OCI-LY1 (cell line): ENCODE measurements around the gene LCMT1.

Experiments
- H2AFZ ChIP-seq: fragments of 200-600 bp; sonication (generic), shearing (Covaris generic); 2 replicates; pipeline ENCODE4 v1.6.0; 2014; ENCODE audit warnings: antibody characterized with exemption, mild to moderate bottlenecking, low read length
- H3F3A ChIP-seq: fragments of 200-600 bp; sonication (generic), shearing (Covaris generic); 2 replicates; pipeline ENCODE4 v1.6.0; 2014; ENCODE audit warnings: mild to moderate bottlenecking, antibody characterized with exemption, low read length, moderate library complexity; ENCODE audit not compliant: insufficient read depth
- H3K27ac ChIP-seq: fragments of 200-600 bp; sonication (generic); 2 replicates; pipeline ENCODE4 v1.5.1; 2014; ENCODE audit warnings: low read length, mixed run types, mild to moderate bottlenecking, low read depth; ENCODE audit not compliant: poor library complexity, severe bottlenecking
- H3K27me3 ChIP-seq: fragments of 200-600 bp; sonication (generic); 2 replicates; pipeline ENCODE4 v1.6.0; 2014; ENCODE audit warnings: antibody characterized with exemption, mild to moderate bottlenecking, low read length, moderate library complexity; ENCODE audit not compliant: insufficient read depth
- H3K36me3 ChIP-seq: fragments of 200-600 bp; sonication (generic); 2 replicates; pipeline ENCODE4 v1.6.1; 2014; ENCODE audit warnings: mild to moderate bottlenecking, antibody characterized with exemption, low read length, moderate library complexity, mixed read lengths; ENCODE audit not compliant: insufficient read depth
- H3K4me1 ChIP-seq: fragments of 200-600 bp; sonication (generic); 2 replicates; pipeline ENCODE4 v1.5.1; 2014; ENCODE audit warnings: mild to moderate bottlenecking, low read length, moderate library complexity; ENCODE audit not compliant: insufficient read depth, severe bottlenecking
- H3K4me2 ChIP-seq: fragments of 200-600 bp; sonication (generic), shearing (Covaris generic); 2 replicates; pipeline ENCODE4 v1.6.1; 2014; ENCODE audit warnings: low read length
- H3K4me3 ChIP-seq: fragments of 200-600 bp; sonication (generic); 2 replicates; pipeline ENCODE4 v1.5.1; 2014; ENCODE audit warnings: low read length, low read depth, mild to moderate bottlenecking, mixed read lengths; ENCODE audit not compliant: poor library complexity, severe bottlenecking
- H3K79me2 ChIP-seq: fragments of 200-600 bp; shearing (Covaris generic); 2 replicates; pipeline ENCODE4 v1.6.1; 2016; ENCODE audit warnings: mixed run types, low read length, mixed read lengths; ENCODE audit not compliant: insufficient read depth
- H3K9ac ChIP-seq: fragments of 200-600 bp; sonication (generic), shearing (Covaris generic); 2 replicates; pipeline ENCODE4 v1.6.1; 2014; ENCODE audit warnings: mild to moderate bottlenecking, low read length, mixed read lengths
- H3K9me2 ChIP-seq: fragments of 200-600 bp; sonication (generic), shearing (Covaris generic); 2 replicates; pipeline ENCODE4 v1.6.1; 2014; ENCODE audit warnings: low read depth, mild to moderate bottlenecking, low read length, mixed read lengths
- H3K9me3 ChIP-seq: fragments of 200-600 bp; shearing (Covaris generic); 2 replicates; pipeline ENCODE4 v1.6.1; 2014; ENCODE audit warnings: low read length, mixed read lengths
- H4K20me1 ChIP-seq: fragments of 200-600 bp; sonication (generic), shearing (Covaris generic); 2 replicates; pipeline ENCODE4 v1.6.0; 2016; ENCODE audit warnings: mild to moderate bottlenecking, low read length; ENCODE audit not compliant: insufficient read depth
- EZH2 ChIP-seq: fragments of 200-600 bp; sonication (generic), shearing (Covaris generic); IDR thresholded peaks from 2 replicates; pipeline ENCODE4 v1.8.0; 2017; ENCODE audit warnings: borderline replicate concordance, mixed run types, mild to moderate bottlenecking, antibody characterized with exemption, low read length, moderate library complexity, mixed read lengths
- TF ChIP-seq, protein P1 (sequence below): fragments of 200-600 bp; sonication (generic), shearing (Covaris generic); IDR thresholded peaks from 2 replicates; pipeline ENCODE4 v1.5.1; 2017; ENCODE audit warnings: mild to moderate bottlenecking, antibody characterized with exemption, low read length, moderate library complexity, mixed read lengths

LCMT1 gene

GRCh38 chr16:25138130-25138529, 26.6 kb downstream of the LCMT1 start:
- H3F3A ChIP-seq, result no peaks in the 10 kb centered on the region

DNA sequence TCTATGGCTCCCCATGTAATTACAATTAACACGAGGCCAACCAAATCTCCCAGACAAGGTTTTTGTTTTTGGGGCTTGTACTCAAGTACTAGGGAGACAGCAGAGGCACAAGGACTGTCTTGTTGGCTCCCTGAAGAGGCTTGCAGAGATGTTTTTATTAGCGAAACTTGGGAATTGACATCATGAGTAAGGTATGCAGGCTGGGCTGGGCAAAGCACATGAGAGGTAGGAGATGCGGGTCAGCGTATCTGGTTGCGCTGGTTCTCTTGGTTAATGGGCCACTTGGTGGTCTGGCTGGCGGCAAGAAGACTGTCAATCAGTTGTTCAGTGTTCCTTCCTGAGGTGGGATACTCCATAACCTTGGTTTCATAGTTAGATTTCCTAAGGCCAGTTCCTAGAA, 28.9 kb downstream of the LCMT1 start:
- Histone ChIP-seq H3K9ac (no peak overlapping the region), H3K9me3 (no peaks in the 10 kb centered on the region), H3K9me2 (no peaks in the 10 kb centered on the region), H3K27ac (no peak overlapping the region), H4K20me1 (no peaks in the 10 kb centered on the region), H3F3A (no peaks in the 10 kb centered on the region), H3K4me2 (no peak overlapping the region), H3K79me2 (no peaks in the 10 kb centered on the region), H2AFZ (no peak overlapping the region), H3K4me3 (no peak overlapping the region), H3K4me1 (no peaks in the 10 kb centered on the region), H3K27me3 (no peaks in the 10 kb centered on the region), H3K36me3 (peaks cover 28% of the 10 kb centered on the region)
- TF ChIP-seq EZH2, result no peak
- TF ChIP-seq, protein P1, sequence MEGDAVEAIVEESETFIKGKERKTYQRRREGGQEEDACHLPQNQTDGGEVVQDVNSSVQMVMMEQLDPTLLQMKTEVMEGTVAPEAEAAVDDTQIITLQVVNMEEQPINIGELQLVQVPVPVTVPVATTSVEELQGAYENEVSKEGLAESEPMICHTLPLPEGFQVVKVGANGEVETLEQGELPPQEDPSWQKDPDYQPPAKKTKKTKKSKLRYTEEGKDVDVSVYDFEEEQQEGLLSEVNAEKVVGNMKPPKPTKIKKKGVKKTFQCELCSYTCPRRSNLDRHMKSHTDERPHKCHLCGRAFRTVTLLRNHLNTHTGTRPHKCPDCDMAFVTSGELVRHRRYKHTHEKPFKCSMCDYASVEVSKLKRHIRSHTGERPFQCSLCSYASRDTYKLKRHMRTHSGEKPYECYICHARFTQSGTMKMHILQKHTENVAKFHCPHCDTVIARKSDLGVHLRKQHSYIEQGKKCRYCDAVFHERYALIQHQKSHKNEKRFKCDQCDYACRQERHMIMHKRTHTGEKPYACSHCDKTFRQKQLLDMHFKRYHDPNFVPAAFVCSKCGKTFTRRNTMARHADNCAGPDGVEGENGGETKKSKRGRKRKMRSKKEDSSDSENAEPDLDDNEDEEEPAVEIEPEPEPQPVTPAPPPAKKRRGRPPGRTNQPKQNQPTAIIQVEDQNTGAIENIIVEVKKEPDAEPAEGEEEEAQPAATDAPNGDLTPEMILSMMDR, result no peak

More at GRCh38 chr16:25138130-25138529, 26.6 kb downstream of the LCMT1 start:
- no peaks in the 10 kb centered on the region for H3K9me2 ChIP-seq
- H4K20me1 ChIP-seq, result no peaks in the 10 kb centered on the region
- H3K36me3 ChIP-seq, result peaks cover 27% of the 10 kb centered on the region
- H3K4me1 ChIP-seq, result no peaks in the 10 kb centered on the region
- no peak overlapping the region for H3K4me2 ChIP-seq
- no peaks in the 10 kb centered on the region for H3K27me3 ChIP-seq
- H3K4me3 ChIP-seq, result no peak overlapping the region
- H3K27ac ChIP-seq, result no peak overlapping the region
- no peak overlapping the region for H3K9ac ChIP-seq
- TF ChIP-seq, protein P1, result no peak
- no peak for TF ChIP-seq EZH2
- no peaks in the 10 kb centered on the region for H3K79me2 ChIP-seq
- H2AFZ ChIP-seq, result no peak overlapping the region
- H3K9me3 ChIP-seq, result no peaks in the 10 kb centered on the region

GRCh38 chr16:25141648-25142047, 30.1 kb downstream of the LCMT1 start:
- H3K36me3 ChIP-seq, result peaks cover 28% of the 10 kb centered on the region
- no peaks in the 10 kb centered on the region for H3K4me1 ChIP-seq
- no peak overlapping the region for H3K27ac ChIP-seq
- H3K9me3 ChIP-seq, result no peaks in the 10 kb centered on the region
- H3K79me2 ChIP-seq, result no peaks in the 10 kb centered on the region
- H3K27me3 ChIP-seq, result no peaks in the 10 kb centered on the region
- H3K9ac ChIP-seq, result no peak overlapping the region
- TF ChIP-seq, protein P1, result no peak
- TF ChIP-seq EZH2, result no peak
- no peaks in the 10 kb centered on the region for H3K9me2 ChIP-seq
- H2AFZ ChIP-seq, result no peak overlapping the region
- H3K4me2 ChIP-seq, result no peak overlapping the region
- H4K20me1 ChIP-seq, result no peaks in the 10 kb centered on the region
- H3K4me3 ChIP-seq, result no peak overlapping the region
- no peaks in the 10 kb centered on the region for H3F3A ChIP-seq
